SK-N-SH (cell line): ENCODE results near the gene ERLEC1. TPM values are rescaled to one million over a fixed set of nuclear protein-coding genes. Genes with fewer than 3 reads are reported as not detected.

Experiments
- CTCF ChIA-PET: fragments of 300-600, 350-600 bp; formaldehyde crosslinking; extraction: SDS; loops from one replicate; lab custom pipeline; 2021; lab: Yijun Ruan, JAX
- POLR2A ChIA-PET: fragments of 350-600 bp; sonication (Branson Sonifier 250); formaldehyde crosslinking; extraction: SDS; loops from one replicate; lab custom pipeline; 2020; ENCODE audit warnings: antibody characterized with exemption, inconsistent platforms; lab: Yijun Ruan, JAX
- DNase-seq: peaks from one replicate; pipeline ENCODE4 v3.0.0; 2012
- H2AFZ ChIP-seq: fragments of 200-600 bp; sonication (generic); 2 replicates; pipeline ENCODE4 v1.8.1; 2016; ENCODE audit warnings: antibody characterized with exemption, mild to moderate bottlenecking, low read depth
- H3F3A ChIP-seq: fragments of 200-600 bp; sonication (generic); replicated peaks from 2 replicates; pipeline ENCODE3; 2016; ENCODE audit warnings: antibody characterized with exemption, mild to moderate bottlenecking; ENCODE audit not compliant: insufficient read depth
- H3K27ac ChIP-seq, 2 experiments: fragments of 200-500 bp in 1 of 2; fragments of 200-600 bp in 1 of 2; sonication (Bioruptor generic) in 1 of 2; sonication (generic), shearing (Covaris generic) in 1 of 2; 2 replicates each; pipeline versions ENCODE4 v1.5.1 to v1.6.1; 2014 to 2016; ENCODE audit warnings: low read depth in 2 of 2, inconsistent platforms in 1 of 2, low read length in 1 of 2, mild to moderate bottlenecking in 1 of 2, mixed read lengths in 1 of 2
- H3K27me3 ChIP-seq: fragments of 200-600 bp; sonication (generic), shearing (Covaris generic); 2 replicates; pipeline ENCODE4 v1.6.1; 2016; ENCODE audit warnings: mixed run types; ENCODE audit not compliant: insufficient read depth
- H3K36me3 ChIP-seq, 2 experiments: fragments of 200-500 bp in 1 of 2; fragments of 200-600 bp in 1 of 2; sonication (Bioruptor generic) in 1 of 2; sonication (generic) in 1 of 2; replicated peaks in 1 of 2; 2 replicates each; pipeline versions ENCODE3 to v1.5.1; 2014 to 2016; ENCODE audit warnings: low read length in 1 of 2, mild to moderate bottlenecking in 1 of 2; ENCODE audit not compliant: insufficient read depth in 2 of 2, control insufficient read depth in 1 of 2
- H3K4me1 ChIP-seq, 2 experiments: fragments of 200-500 bp in 1 of 2; fragments of 200-600 bp in 1 of 2; sonication (Bioruptor generic) in 1 of 2; sonication (generic), shearing (Covaris generic) in 1 of 2; 2 replicates each; pipeline versions ENCODE4 v1.5.1 to v1.6.1; 2014 to 2016; ENCODE audit warnings: low read depth in 1 of 2, low read length in 1 of 2, mixed run types in 1 of 2; ENCODE audit not compliant: insufficient read depth in 2 of 2, control insufficient read depth in 1 of 2
- H3K4me2 ChIP-seq: fragments of 200-600 bp; sonication (generic), shearing (Covaris generic); 2 replicates; pipeline ENCODE4 v1.6.1; 2017; ENCODE audit warnings: mixed run types
- H3K4me3 ChIP-seq, 2 experiments: fragments of 200-500 bp in 1 of 2; fragments of 200-600 bp in 1 of 2; sonication (Bioruptor generic) in 1 of 2; sonication (generic), shearing (Covaris generic) in 1 of 2; 2 replicates each; pipeline versions ENCODE4 v1.5.1 to v1.8.1; 2014 to 2016; ENCODE audit warnings: low read depth in 2 of 2, inconsistent platforms in 1 of 2, low read length in 1 of 2, mild to moderate bottlenecking in 1 of 2, mixed read lengths in 1 of 2, moderate library complexity in 1 of 2
- H3K79me2 ChIP-seq: fragments of 200-600 bp; sonication (generic); 2 replicates; pipeline ENCODE4 v1.8.1; 2017; ENCODE audit warnings: mild to moderate bottlenecking; ENCODE audit not compliant: insufficient read depth
- H3K9ac ChIP-seq: fragments of 200-600 bp; sonication (generic); 2 replicates; pipeline ENCODE4 v1.6.1; 2017; ENCODE audit warnings: mixed run types
- H3K9me2 ChIP-seq: fragments of 200-600 bp; sonication (generic); 2 replicates; pipeline ENCODE4 v1.6.1; 2017; ENCODE audit warnings: mixed run types
- H3K9me3 ChIP-seq: fragments of 200-600 bp; sonication (generic); 2 replicates; pipeline ENCODE4 v1.6.1; 2017; ENCODE audit warnings: mixed run types, mild to moderate bottlenecking, moderate library complexity
- H4K20me1 ChIP-seq: fragments of 200-600 bp; sonication (generic); 2 replicates; pipeline ENCODE4 v1.6.1; 2017; ENCODE audit warnings: mild to moderate bottlenecking, mixed run types; ENCODE audit not compliant: insufficient read depth
- CHD2 ChIP-seq: fragments of 150-350 bp; IDR thresholded peaks from 2 replicates; pipeline ENCODE4 v1.6.1; 2018; ENCODE audit warnings: low read length; ENCODE audit not compliant: partially characterized antibody
- EZH2phosphoT487 ChIP-seq: fragments of 200-600 bp; sonication (generic); IDR thresholded peaks from 2 replicates; pipeline ENCODE4 v1.6.1; 2017; ENCODE audit warnings: low read depth, mixed run types, mild to moderate bottlenecking, antibody characterized with exemption, moderate library complexity, borderline replicate concordance
- FOSL2 ChIP-seq: IDR thresholded peaks from 2 replicates; pipeline ENCODE4 v1.4.0; 2012; ENCODE audit warnings: low read depth, mild to moderate bottlenecking, moderate library complexity, borderline replicate concordance
- FOXM1 ChIP-seq: IDR thresholded peaks from 2 replicates; pipeline ENCODE4 v1.4.0; 2012; ENCODE audit warnings: low read depth, mild to moderate bottlenecking
- GATA2 ChIP-seq: sonication (generic); formaldehyde crosslinking; IDR thresholded peaks from 2 replicates; pipeline ENCODE4 v1.5.0; 2020; ENCODE audit warnings: mild to moderate bottlenecking, missing genetic modification reagents
- IRF3 ChIP-seq: fragments of 150-350 bp; IDR thresholded peaks from 2 replicates; pipeline ENCODE4 v1.6.1; 2016; ENCODE audit warnings: mild to moderate bottlenecking, low read depth, low read length
- JUND ChIP-seq: IDR thresholded peaks from 2 replicates; pipeline ENCODE4 v1.4.0; 2012
- MEF2A ChIP-seq: IDR thresholded peaks from 2 replicates; pipeline ENCODE4 v1.4.0; 2012; ENCODE audit warnings: low read depth, borderline replicate concordance
- NFIC ChIP-seq: IDR thresholded peaks from 2 replicates; pipeline ENCODE4 v1.4.0; 2012; ENCODE audit warnings: borderline replicate concordance
- NRF1 ChIP-seq: IDR thresholded peaks from 2 replicates; pipeline ENCODE4 v1.6.1; 2012; ENCODE audit warnings: low read depth, mild to moderate bottlenecking, low read length
- POLR2AphosphoS5 ChIP-seq: IDR thresholded peaks from 2 replicates; pipeline ENCODE4 v1.6.1; 2012; ENCODE audit warnings: low read depth, low read length
- REST ChIP-seq: IDR thresholded peaks from 2 replicates; pipeline ENCODE4 v1.6.1; 2012; ENCODE audit warnings: mild to moderate bottlenecking, low read depth, low read length, moderate library complexity
- RFX5 ChIP-seq: IDR thresholded peaks from 2 replicates; pipeline ENCODE4 v1.6.1; 2012; ENCODE audit warnings: mild to moderate bottlenecking, improper control_type of control experiment, low read length
- SMC3 ChIP-seq: IDR thresholded peaks from 2 replicates; pipeline ENCODE4 v1.6.1; 2012; ENCODE audit warnings: low read depth, low read length, improper control_type of control experiment
- TEAD4 ChIP-seq: IDR thresholded peaks from 2 replicates; pipeline ENCODE4 v1.4.0; 2012; ENCODE audit warnings: mild to moderate bottlenecking, borderline replicate concordance; ENCODE audit not compliant: insufficient read depth
- ZBTB33 ChIP-seq: IDR thresholded peaks from 2 replicates; pipeline ENCODE4 v1.4.0; 2012; ENCODE audit warnings: low read depth, borderline replicate concordance
- whole genome bisulfite sequencing: methylation state at CpG from one replicate; pipeline ENCODE4 v1.1.6; 2017; ENCODE audit warnings: low lambda C conversion rate; 5-methylcytosine and 5-hydroxymethylcytosine counted together
- polyA plus RNA-seq, 3 experiments: library from polyadenylated mRNA; depleted of rRNA; stranded (reverse); fragments of >200 nt; gene quantifications; 2 replicates each; pipeline ENCODE4 v1.2.3, GENCODE V29; 2012
- TF ChIP-seq, protein P1 (sequence below): IDR thresholded peaks from 2 replicates; pipeline ENCODE4; 2012
- TF ChIP-seq, protein P2 (sequence below): fragments of 200-600 bp; sonication (generic); IDR thresholded peaks from 2 replicates; pipeline ENCODE4 v1.6.1; 2017; ENCODE audit warnings: antibody characterized with exemption, mild to moderate bottlenecking, moderate library complexity

ERLEC1 gene
- polyA plus RNA-seq, 1 of the 3 experiments (the other 2 are of a cell fraction), result 61.7 TPM

GRCh38 chr2:53867773-53868172 is 80.9 kb downstream of the ERLEC1 start:
- TF ChIP-seq, protein P1, sequence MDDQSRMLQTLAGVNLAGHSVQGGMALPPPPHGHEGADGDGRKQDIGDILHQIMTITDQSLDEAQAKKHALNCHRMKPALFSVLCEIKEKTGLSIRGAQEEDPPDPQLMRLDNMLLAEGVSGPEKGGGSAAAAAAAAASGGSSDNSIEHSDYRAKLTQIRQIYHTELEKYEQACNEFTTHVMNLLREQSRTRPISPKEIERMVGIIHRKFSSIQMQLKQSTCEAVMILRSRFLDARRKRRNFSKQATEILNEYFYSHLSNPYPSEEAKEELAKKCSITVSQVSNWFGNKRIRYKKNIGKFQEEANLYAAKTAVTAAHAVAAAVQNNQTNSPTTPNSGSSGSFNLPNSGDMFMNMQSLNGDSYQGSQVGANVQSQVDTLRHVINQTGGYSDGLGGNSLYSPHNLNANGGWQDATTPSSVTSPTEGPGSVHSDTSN, result no peak
- TF ChIP-seq POLR2AphosphoS5 (no peak), FOSL2 (no peak), NFIC (no peak), GATA2 (CRISPR knock-in tag) (no peak), IRF3 (no peak), ZBTB33 (no peak), RFX5 (no peak), TEAD4 (no peak), NRF1 (no peak), MEF2A (no peak), REST (no peak), EZH2phosphoT487 (no peak), CHD2 (no peak), SMC3 (no peak), FOXM1 (no peak), JUND (no peak)
- TF ChIP-seq, protein P2, sequence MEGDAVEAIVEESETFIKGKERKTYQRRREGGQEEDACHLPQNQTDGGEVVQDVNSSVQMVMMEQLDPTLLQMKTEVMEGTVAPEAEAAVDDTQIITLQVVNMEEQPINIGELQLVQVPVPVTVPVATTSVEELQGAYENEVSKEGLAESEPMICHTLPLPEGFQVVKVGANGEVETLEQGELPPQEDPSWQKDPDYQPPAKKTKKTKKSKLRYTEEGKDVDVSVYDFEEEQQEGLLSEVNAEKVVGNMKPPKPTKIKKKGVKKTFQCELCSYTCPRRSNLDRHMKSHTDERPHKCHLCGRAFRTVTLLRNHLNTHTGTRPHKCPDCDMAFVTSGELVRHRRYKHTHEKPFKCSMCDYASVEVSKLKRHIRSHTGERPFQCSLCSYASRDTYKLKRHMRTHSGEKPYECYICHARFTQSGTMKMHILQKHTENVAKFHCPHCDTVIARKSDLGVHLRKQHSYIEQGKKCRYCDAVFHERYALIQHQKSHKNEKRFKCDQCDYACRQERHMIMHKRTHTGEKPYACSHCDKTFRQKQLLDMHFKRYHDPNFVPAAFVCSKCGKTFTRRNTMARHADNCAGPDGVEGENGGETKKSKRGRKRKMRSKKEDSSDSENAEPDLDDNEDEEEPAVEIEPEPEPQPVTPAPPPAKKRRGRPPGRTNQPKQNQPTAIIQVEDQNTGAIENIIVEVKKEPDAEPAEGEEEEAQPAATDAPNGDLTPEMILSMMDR, result no peak
- H3K4me2 ChIP-seq, result no peak overlapping the region
- H3K9me3 ChIP-seq, result no peaks in the 10 kb centered on the region
- H3K9me2 ChIP-seq, result no peaks in the 10 kb centered on the region
- CTCF ChIA-PET, result no interaction called here
- no peak overlapping the region for H3K27ac ChIP-seq
- H3F3A ChIP-seq, result peaks cover 4% of the 10 kb centered on the region
- no peaks in the 10 kb centered on the region for H3K79me2 ChIP-seq
- no peaks in the 10 kb centered on the region for H4K20me1 ChIP-seq
- H3K4me3 ChIP-seq, result no peak overlapping the region
- POLR2A ChIA-PET, result no interaction called here
- H3K36me3 ChIP-seq, result peaks cover 46 to 64% of the 10 kb centered on the region in 2 experiments
- peaks cover 0 to 4% of the 10 kb centered on the region in 2 experiments; a peak in 2 of 4 replicates for H3K4me1 ChIP-seq
- H2AFZ ChIP-seq, result no peak overlapping the region
- no peaks in the 10 kb centered on the region for H3K27me3 ChIP-seq
- no peak overlapping the region for H3K9ac ChIP-seq
- DNase-seq, result no peak
- 96% methylated on average over 2 of the region's 2 CpGs for WGBS
